ENCODE data around the gene RANBP17.
"Not testable (repeated sequence)": the region's sequence is repeated elsewhere in the genome, so short reads cannot be mapped to it uniquely, and the experiment has no call there.

The RANBP17 gene

GRCh38 chr5:170960567-170960966, 98.7 kb downstream of the RANBP17 start:
- DNase-seq: no peak

GRCh38 chr5:170963521-170963920, 101.7 kb downstream of the RANBP17 start:
- DNase-seq: no peak

- DNase-seq: no peak
Observed at GRCh38 chr5:170974461-170974860, 112.6 kb downstream of the RANBP17 start.

- DNase-seq: not testable (repeated sequence)
Observed at GRCh38 chr5:170980261-170980660, 118.4 kb downstream of the RANBP17 start.

- DNase-seq: no peak
Observed at GRCh38 chr5:170985486-170985885, 123.7 kb downstream of the RANBP17 start.

GRCh38 chr5:170986598-170986997, 124.8 kb downstream of the RANBP17 start:
- DNase-seq: no peak

GRCh38 chr5:170993476-170993875, 131.7 kb downstream of the RANBP17 start:
- DNase-seq: no peak

- no peak for DNase-seq
Observed at GRCh38 chr5:171010086-171010485, 148.3 kb downstream of the RANBP17 start.

- DNase-seq: no peak
Observed at GRCh38 chr5:171010816-171011215, 149.0 kb downstream of the RANBP17 start.

- no peak for DNase-seq
Observed at GRCh38 chr5:171023508-171023907, 161.7 kb downstream of the RANBP17 start.

- no peak for DNase-seq
Observed at GRCh38 chr5:171024084-171024483, 162.3 kb downstream of the RANBP17 start.

- no peak for DNase-seq
Observed at GRCh38 chr5:171029401-171029800, 167.6 kb downstream of the RANBP17 start.

GRCh38 chr5:171031977-171032376, 170.2 kb downstream of the RANBP17 start:
- DNase-seq: no peak

GRCh38 chr5:171032435-171032973, 170.7 kb downstream of the RANBP17 start:
- DNase-seq: no peak

GRCh38 chr5:171041893-171042292, 180.1 kb downstream of the RANBP17 start:
- not testable (repeated sequence) for DNase-seq

GRCh38 chr5:171050916-171051315, 189.1 kb downstream of the RANBP17 start:
- no peak for DNase-seq

GRCh38 chr5:171055875-171056454, 194.1 kb downstream of the RANBP17 start:
- DNase-seq: no peak

GRCh38 chr5:171067540-171068130, 205.8 kb downstream of the RANBP17 start:
- no peak for DNase-seq

GRCh38 chr5:171074747-171075146, 212.9 kb downstream of the RANBP17 start:
- DNase-seq: no peak

GRCh38 chr5:171080186-171080938, 218.5 kb downstream of the RANBP17 start:
- no peak for DNase-seq

- DNase-seq: no peak
Observed at GRCh38 chr5:171081319-171081718, 219.5 kb downstream of the RANBP17 start.

GRCh38 chr5:171092194-171092593, 230.4 kb downstream of the RANBP17 start:
- DNase-seq: no peak

- no peak for DNase-seq
Observed at GRCh38 chr5:171093598-171093997, 231.8 kb downstream of the RANBP17 start.

GRCh38 chr5:171094356-171094755, 232.5 kb downstream of the RANBP17 start:
- no peak for DNase-seq

All from stimulated activated CD8-positive, alpha-beta memory T cell treated with anti-CD3 and anti-CD28 coated beads, Interleukin-4, amount 100 ng/mL, for 48 hours (primary cell).